Gastroesophageal sphincter (tissue), 3 donors: Measurements from ENCODE around the gene MINDY1.

Experiments used
- CTCF ChIP-seq, 4 experiments: fragments of 200-600 bp in 2 of 4; fragments of 450-650 bp in 2 of 4; sonication (generic) in 1 of 4; IDR thresholded peaks; one replicate each; pipeline ENCODE4 v1.5.1; 2017 to 2019; ENCODE audit warnings: antibody characterized with exemption in 4 of 4, mild to moderate bottlenecking in 2 of 4, moderate library complexity in 2 of 4
- POLR2A ChIP-seq, 2 donors: fragments of 450-650 bp; IDR thresholded peaks; one replicate each; pipeline ENCODE4 v1.6.1; 2017; ENCODE audit warnings: antibody characterized with exemption in 2 of 2, mild to moderate bottlenecking in 2 of 2, moderate library complexity in 1 of 2
- POLR2AphosphoS5 ChIP-seq: sonication (generic); formaldehyde crosslinking; IDR thresholded peaks from one replicate; pipeline ENCODE4 v1.6.1; 2017; ENCODE audit warnings: antibody characterized with exemption

- TF ChIP-seq POLR2AphosphoS5 (no peak), CTCF (IDR thresholded peaks at IDR 0.05) (no peak), POLR2A (IDR thresholded peaks at IDR 0.05) (no peak)
These were observed 4.7 kb downstream of the MINDY1 start for GRCh38 chr1:151002051-151002450.
